Fibroblast of skin of right quadriceps (primary cell): Measurements from ENCODE around the gene SMC3.
"Not testable (repeated sequence)": the region's sequence is repeated elsewhere in the genome, so short reads cannot be mapped to it uniquely, and the experiment has no call there.

ENCODE experiments used
- DNase-seq: peaks from one replicate; pipeline ENCODE4 v3.0.0-alpha.2; 2013

The SMC3 gene

DNA sequence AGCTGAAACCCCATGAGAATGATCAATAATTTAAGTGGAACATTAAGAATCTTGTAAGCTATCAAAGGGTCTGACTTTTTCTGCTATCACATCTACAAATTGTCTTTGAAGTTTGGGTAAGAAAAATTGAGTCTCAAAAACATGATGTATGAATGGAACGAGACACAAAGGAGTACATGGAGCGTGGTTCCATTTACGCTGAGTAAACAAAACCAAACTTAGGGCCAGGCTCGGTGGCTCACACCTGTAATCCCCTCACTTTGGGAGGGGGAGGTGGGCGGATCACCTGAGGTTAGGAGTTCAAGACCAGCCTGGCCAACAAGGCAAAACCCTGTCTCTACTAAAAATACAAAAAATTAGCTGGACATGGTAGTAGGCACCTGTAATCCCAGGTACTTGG is 24.3 kb downstream of the SMC3 start:
- no peak for DNase-seq

DNA sequence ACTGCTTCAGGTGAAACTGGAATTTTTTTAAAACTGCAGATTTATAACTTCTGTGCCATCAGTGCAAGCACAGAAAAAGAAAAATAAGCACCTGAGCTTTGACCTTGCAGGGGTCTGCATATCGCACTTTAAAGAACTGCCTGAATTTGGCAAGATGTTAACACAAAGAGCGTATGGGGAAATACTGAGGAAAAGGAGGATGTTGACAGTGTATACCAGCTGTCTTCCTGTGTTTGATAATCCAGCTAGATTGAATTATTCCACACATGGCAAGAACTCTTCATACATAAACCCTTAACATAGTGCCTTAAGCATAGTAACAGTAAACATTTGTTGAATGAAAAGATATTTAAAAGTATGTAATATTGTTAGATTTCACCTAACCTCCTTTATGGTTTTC is 30.0 kb downstream of the SMC3 start:
- no peak for DNase-seq

DNA sequence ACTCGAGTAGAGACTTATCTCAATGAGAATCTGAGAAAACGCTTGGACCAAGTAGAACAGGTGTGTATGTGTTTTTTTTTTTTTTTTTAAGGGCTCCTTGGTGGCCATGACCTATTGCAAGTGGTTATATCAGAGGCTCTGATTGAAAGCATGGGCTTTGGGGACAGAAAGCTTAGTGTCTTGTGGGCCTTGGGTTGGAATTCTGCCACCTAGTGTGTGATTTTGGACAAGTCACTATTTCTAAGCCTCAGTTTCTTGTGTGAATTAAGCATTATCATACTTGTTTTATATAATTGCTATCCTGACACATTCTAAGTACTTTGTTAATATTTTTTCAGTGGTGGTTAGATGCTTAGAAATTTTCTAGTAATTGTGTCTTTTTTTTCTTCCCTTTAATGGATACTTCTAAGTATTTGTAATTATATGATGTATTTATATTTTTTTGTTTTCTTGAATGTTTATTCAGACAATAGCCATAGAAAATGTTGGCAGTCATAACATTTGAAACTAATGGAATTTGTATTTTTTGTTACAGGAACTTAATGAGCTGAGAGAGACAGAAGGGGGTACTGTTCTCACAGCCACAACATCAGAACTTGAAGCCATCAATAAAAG is 33.1 kb downstream of the SMC3 start:
- DNase-seq, result peak; percentile 64

DNA sequence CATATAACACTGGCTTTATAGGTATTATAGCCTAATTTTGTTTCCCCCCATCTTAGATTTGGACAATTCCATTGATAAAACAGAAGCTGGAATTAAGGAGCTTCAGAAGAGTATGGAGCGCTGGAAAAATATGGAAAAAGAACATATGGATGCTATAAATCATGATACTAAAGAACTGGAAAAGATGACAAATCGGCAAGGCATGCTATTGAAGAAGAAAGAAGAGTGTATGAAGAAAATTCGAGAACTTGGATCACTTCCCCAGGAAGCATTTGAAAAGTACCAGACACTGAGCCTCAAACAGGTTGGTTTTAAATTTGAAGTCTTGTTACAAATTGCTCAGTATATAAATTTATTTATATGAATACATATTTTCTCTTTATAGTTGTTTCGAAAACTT is 34.1 kb downstream of the SMC3 start:
- peak; percentile 51 for DNase-seq

DNA sequence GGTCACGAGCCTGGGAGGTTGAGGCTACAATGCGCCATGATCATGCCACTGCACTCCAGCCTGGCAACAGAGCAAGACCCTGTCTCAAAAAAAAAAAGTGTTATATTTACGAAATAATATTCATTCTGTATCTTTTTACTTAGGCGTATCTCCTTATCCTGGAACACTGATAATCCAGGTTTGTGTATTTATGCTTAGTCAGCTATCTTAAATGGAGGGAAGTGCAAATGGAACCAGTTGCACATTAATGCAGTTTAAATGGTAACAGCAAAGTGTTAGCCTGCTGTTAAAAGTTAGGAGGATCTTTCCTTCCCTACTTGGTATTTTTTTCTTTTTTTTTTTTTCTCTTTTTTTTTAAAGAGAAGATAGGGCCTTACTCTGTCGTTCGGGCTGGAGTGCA is 40.6 kb downstream of the SMC3 start:
- DNase-seq, result no peak

DNA sequence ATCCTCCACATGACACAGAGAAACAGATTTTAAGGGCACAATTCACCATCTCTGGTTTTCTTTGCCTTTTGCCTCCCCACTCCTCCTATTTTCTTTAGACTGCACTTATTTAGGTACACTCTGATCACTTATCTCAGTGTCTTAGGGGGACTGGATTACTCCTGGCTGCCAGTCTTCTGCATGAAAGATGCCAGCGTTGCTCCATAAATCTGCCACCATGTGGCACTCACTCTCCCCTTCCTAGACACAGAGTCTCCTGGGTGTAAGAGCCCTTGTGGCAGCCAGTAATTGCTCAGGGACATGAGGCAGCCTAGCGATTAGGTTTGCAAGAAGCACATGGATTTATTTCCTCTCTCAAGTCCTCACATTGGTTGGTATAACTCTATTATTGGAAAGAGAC is 42.1 kb downstream of the SMC3 start:
- no peak for DNase-seq

DNA sequence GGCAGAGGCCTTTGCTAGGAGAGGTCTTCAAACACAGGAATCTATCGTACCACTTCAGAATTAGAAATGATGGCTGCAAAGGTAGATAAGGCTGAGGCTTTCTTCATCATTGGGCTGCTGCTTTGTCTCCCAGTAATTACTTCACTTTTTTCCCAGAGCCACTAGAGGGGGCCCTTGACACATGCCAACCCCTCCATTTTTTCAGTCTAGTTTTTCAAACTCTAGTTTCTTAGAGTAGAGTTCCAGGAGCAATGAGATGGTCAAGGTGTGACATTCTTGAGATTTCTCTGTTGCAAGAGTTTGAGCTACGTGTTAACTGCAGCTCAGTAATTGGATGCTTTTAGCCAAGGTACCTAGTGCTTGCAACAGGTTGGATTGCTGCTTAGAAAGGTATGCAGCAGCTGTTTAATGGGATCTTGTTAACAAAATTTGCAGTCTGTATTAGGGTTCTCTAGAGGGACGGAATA is 42.8 kb downstream of the SMC3 start:
- peak; percentile 50 for DNase-seq

DNA sequence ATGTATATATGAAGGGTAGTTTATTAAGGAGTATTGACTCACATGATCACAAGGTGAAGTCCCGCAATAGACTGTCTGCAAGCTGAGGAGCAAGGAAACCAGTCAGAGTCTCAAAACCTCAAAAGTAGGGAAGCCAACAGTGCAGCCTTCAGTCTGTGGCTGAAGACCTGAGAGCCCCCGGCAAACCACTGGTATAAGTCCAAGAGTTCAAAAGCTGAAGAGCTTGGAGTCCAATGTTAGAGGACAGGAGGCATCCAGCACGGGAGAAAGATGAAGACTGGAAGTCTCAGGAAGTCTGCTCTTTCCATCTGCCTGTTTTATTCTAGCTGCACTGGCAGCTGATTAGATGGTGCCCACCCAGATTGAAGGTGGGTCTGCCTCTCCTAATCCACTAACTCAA is 43.3 kb downstream of the SMC3 start:
- not testable (repeated sequence) for DNase-seq

DNA sequence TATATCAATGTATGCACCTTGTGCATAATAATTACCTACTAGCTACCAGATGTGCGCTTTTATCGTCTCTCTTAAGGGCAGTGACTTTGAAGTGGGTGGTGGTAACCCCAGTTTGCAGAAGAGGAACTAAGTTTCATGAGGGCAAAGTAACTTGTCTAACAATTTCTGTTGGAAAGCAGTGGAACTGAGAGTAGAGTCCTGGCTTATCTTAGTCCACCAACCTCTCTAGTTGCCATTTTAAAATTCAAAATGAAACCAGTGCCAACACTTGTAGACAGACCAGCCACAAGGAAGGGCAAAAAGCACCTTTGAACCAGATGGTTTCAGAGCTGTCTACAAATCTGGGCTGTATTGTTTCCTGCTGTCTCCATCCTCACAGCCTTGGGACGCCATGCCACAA is 44.6 kb downstream of the SMC3 start:
- no peak for DNase-seq

DNA sequence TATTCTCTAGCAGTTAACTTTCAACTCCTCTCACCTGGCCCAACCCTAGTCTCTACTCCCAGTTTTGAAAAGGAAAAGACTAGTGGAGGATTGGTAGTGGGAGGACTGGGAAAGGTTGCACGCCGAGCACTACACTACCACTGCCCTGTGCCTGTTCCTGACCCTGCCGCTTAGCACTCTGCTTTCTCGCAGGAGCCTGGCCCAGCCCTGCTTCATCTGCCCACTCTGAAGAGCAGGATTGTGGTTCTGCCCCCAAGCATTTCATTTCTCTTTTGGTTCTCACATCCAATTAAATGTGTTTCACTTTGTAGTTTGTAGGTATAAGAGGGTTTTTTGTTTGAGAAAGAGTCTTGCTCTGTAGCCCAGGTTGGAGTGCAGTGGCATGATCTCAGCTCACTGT is 45.1 kb downstream of the SMC3 start:
- no peak for DNase-seq

DNA sequence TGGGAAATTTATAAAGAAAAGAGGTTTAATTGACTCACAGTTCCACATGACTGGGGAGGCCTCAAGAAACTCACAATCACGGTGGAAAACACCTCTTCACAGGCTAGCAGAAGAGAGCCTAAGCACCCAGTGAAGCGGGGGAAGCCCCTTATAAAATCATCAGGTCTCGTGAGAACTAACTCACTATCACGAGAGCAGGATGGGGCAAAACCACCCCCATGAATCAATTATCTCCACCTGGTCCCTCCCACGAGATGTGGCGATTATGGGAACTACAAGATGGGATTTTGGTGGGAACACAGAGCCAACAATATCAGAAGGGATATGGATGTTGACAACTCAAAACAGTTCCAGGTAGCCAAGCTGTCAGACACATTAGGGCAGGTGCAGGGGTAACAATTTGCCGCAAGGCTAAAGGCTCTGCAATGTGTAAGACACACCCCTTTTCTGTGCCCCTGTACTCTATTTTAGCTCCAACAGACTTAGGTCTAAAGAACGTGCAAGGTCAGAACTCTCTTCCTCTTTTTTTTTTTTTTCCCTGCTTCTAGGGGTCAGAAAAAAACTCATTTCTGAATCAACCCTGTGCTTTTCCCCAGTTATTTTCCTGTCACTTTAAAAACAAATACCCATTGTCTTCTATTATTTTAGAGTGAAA is 46.0 kb downstream of the SMC3 start:
- no peak for DNase-seq

DNA sequence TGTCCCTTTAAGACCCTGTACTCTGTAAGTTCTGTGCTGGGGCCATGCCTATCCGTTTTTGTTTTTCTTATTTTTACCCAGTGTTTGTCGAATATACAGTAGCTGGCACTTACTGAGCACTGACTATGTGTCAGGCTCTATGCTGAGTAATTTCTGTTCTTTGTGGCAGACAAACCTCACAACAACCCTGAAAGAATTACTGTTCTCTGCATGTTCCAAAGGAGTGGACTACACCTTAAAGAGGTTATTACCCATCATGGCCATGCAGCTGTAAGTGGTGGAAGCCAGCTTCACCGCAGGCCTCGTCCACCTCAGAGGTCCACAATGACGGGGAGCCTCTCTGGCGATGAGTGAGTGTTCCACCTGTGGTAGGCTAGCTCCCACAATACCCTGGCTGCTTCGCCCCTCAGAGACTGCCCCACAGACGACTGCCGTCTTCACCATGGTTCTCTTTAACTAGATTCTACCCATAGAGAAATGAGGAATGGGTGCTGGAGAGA is 46.6 kb downstream of the SMC3 start:
- DNase-seq, result no peak

DNA sequence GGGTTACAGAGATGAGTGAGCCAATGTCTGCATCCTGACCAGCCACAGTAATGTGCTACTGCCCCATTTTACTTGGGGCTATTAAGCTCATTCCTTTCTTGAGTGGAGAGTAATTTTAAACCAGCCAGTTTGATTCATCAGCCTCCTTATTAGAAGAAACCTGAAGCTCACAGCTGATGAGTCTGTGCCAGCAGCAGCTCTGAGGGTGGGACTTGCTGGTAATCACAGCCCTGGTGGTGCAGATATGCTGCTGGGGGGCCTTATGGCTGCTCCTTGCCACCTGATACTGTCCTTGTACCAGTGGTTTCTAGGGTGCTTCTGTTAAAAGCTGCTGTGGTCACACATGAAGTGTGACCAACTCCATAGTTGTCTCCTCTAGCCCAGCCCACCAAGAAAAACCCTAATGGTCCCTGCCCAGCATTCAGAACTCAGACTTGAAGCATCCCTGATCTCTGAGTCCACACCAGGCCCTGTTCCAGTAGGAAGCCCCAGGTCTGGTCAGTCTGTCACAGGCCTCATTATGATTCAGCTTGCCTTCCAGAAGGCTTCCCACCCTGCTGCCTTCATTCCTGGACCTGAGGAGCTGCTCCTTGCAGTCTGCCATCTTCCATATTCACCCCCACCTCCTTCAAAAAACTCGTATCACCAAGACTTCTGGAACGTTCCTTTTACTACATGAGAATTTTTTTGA is 47.7 kb downstream of the SMC3 start:
- DNase-seq, result peak; percentile 14

DNA sequence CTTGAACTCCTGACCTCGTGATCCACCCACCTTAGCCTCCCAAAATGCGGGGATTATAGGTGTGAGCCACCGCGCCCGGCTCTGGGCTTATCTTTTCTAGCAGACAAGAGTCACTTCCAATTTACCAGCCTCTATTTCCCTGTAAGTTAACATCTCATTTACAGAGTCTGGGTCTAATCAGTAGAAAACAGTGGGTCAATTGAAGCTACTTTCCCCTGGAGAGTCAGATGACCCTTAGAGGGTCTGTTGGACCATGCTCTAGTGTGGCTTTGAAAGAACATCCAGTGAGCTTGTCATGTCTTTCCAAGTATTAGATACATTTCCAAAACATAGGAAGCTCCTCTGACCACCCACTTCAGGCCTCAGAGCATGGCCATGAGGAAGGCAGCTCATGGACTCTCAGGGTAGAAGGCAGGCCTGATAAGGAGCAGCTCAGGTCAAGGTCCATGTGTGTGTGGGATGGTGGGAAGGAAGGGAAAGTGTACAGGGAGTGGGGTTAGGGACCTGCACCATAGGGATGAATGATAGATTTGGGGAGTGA is 49.1 kb downstream of the SMC3 start:
- DNase-seq, result no peak

DNA sequence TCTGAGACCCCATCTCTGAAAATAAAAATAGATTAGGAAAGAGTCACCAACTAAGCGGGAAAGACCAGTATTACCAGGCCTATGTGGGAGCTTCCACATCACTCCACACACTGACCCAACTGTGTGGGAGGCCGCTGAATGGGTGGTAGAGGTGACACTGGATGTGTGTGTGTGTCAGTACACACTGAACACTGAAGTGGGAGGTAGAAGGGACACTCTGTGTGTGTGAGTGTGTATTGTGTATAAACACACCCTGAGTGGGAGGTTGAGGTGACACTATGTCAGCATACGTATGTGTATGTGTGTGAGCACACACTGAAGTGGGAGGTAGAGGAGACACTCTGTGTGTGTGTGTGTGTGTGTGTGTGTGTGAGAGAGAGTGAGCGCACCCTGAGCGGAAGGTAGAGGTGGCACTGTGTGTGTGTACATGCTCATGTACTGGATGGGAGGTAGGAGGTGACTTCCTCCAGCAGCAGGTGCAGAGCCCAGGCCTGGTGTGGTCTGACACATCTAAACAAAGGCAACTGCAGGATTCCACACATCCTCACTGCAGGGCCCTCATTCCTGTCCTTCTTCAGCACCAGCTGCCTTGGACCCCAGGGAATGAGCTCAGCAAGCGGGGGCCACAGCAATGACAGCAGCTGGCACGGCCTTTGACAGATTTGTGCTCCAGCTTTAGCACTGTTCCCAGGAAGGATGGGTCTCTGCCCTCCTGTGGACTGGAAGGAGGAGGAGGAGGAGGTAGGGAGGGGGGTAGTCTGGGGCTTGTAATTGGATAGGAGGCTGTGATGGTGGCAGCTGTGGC is 50.1 kb downstream of the SMC3 start:
- DNase-seq, result no peak

DNA sequence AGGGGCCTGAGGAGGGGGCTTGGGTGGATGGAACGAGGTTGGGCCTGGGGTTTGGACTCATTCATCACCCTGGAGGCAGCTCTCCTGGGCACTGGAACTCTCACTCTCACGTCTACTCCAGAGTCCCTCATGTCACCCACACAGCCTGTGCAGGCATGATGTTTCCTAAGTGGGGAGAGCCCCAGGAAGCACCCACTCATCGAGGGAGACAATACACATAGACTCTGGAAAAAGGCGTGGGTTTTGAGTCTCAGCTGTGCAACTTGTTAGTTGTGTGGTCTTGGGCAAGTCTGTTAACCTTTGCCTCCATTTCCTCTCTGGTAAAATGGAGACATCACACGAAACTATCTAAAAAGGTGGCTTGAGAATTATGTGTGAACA is 50.7 kb downstream of the SMC3 start:
- DNase-seq, result no peak

DNA sequence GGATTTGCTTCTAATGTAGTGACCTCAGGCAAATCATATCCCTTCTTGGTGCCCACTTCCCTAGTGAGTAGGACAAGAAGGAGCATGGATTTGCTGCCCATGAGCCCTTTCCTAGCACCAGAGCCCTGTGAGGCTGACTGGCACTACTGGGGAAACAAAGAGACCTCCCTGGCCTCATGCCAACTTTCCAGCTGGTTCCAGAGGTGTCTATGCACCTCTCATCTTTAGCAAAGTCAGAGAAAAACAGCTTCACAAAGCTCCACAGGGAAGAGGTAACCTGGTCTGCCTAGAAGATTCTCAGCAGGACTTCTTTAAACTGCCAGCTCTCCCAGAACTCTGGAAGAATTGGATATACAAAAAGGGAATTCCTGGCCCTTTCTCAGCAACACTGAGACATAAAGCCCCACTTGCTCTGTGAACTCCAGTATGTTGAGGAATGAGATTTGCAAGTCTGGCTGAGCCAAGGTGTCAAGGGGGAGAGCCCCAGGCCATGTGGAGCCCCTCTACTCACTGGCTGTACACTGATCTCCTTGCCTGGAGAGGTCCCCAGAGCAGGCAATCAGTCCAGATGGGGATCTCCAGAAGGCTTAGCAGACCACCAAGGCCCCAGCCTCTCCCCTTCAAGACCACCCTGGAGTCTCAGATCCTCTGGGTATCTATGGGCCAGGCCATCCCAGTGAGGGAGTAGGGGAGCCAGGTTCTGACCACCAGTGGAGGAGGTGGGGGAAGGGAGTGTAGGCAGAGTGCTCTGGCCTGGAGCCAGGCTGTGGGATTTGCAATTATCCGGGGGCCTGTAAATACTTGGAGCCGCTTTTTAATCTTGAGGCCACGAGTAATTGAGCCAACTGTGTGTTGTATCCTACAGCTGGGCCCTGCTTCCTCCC is 52.3 kb downstream of the SMC3 start:
- no peak for DNase-seq

DNA sequence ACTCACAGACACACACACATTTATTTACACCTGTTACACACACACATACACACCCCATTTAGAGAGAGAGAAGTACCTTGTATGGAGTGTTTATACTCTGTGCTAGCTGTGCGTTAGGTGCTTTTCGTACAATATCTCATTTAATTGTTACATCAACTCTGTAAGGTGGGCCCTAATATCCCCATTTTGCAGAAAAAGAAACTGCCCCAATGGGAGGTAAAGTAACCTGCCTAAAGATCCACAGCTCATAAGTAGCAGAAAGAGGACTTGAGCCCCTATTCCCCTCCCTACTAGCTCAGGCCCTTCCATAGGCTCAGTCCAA is 52.9 kb downstream of the SMC3 start:
- no peak for DNase-seq

DNA sequence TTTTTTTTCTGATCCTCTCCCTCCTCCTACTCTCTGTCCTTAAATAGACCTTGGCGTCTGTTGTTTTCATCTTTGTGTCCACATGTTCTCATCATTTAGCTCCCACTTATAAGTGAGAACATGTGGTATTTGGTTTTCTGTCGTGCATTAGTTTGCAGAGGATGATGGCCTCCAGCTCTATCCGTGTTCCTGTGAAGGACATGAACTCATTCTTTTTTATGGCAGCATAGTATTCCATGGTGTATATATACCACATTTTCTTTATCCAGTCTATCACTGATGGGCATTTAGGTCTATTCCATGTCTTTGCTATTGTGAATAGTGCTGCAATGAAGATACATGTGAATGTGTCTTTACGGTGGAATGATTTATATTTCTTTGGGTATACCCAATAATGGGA is 55.8 kb downstream of the SMC3 start:
- DNase-seq, result not testable (repeated sequence)

DNA sequence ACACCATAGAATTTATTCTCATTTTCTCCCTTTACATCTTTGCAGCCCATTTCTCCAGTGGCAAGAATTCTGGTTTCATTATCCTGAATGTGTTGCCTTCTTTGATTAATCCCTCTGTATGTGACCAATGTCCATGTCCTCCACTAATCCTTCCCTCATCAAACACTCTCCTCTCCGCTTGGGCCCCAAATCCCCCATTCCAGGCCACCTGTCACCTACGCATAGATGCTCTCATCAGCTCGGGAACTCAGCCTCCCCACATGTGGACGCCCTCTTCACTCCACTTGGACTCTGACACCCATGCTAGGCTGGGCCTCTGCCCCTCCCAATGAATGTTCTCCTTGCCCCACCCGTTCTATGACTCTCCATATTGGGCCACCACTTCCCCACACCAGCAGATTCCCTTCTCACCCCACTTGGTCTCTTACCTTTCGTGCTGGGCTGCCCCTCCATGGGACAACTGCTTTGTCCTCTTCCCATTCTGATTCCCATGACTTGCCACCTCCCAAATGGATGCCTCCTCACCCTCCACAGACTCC is 57.9 kb downstream of the SMC3 start:
- no peak for DNase-seq

DNA sequence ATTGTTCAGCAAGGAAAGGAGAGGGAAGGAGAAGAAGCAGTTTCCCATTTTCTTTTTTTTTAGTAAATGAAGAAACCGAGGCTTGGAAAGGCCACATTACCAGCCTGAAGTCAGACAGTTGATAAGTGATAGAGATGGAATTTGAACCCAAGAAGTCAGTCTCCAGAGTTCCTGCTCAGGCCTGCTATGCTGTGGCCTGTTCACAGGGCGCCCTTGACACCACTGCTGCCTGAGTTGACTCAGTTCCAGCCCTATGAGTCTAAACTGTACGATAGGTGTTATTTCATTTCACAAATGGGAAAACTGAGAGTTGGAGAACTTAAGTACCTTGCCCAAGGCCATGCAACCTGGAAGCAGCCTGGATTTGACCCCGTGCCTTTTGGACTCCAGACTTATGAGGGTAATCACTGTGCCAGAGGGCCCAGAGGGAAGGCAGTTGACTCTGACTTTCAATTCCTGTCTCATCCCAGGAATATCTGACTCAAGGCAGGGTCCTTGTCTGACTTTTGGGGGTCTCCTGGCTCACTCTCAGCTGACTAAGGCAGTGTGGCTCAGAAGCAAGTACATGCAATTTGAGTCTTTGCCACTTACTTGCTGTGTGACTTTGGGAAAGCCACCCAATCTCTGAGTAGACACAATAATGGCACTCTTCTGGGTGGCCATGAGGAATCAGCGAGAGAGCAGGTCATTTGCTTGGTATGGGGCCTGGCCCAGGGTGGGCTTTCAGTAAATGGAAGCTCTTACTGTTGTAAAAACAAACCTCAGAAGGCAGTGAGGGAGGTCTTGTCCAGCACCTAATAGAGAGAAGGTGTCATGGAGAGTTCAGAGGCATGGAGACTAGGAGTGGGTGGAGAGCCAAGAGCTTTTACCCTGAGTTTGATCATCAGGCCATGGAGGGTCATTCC is 58.7 kb downstream of the SMC3 start:
- DNase-seq, result no peak
